Hematopoietic multipotent progenitor cell treated with erythropoietin and hydrocortisone succinate and interleukin-3 and kit ligand, for 17 days (in vitro differentiated cells): Measurements from ENCODE around the gene PPP1CA.

Source experiments
- DNase-seq: peaks from one replicate; pipeline ENCODE4 v3.0.0-alpha.2; 2015; ENCODE audit warnings: low spot score

PPP1CA gene

DNA sequence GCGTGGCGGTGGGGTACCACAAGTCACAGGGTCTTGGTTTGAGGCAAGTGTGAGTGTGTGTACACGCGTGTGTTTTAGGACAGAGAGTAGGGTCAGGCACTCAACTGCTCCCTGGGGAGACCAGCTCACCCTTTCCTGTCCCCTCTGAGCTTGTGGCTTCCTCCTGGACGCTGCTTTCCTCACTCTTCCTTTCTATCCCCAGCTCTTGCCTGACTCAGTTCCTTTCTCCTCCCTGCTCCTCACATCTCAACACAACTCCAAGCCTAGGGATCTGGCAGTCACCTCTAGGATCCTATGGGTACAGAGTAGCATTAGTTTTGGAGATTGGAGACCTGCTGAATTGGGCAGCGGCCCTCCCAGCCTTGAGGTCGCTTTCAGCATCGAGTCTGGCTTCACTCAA is 32.4 kb downstream of the PPP1CA start:
- DNase-seq: no peak

DNA sequence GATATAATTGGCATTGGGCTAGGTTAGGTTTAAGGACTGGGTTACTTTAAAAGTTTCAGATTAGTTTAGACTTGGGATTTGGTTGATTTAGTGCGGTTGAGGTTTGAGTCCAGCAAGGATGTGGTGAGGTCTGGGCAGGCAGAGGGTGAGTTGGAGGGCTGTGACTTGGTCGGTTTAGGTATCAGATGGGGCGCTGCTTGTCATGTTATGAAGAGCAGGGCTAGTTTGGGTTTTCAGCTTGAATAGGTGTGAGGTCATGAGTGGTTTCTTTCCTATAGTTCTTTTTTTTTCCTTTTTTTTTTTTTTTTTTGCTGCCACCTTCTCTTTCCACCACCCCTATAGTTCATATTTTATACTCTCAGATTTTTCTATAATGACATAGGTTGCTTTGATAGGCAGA is 33.0 kb downstream of the PPP1CA start:
- no peak for DNase-seq

DNA sequence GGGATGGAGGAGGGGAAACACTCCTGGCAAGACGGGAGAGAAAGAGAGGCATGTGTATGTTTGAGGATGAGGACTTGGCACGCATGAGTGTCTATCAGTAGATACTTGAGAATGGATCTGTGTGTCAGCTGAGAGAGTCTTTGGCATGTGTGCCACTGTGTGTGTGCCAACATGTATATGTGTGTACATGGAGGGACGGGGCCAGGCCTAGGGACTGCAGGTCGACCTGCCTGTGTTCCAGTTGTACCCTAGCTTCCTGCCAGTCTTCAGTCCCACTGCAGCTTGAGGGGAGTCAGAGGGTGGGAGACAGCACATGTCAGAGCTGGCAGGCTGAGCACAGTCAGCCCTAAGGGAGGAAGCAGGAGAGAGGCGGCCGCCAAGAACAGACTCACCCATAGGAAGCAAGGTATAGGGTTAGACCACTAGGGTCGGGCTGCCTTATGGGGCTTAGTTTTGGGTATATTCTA is 33.9 kb downstream of the PPP1CA start:
- DNase-seq: no peak

DNA sequence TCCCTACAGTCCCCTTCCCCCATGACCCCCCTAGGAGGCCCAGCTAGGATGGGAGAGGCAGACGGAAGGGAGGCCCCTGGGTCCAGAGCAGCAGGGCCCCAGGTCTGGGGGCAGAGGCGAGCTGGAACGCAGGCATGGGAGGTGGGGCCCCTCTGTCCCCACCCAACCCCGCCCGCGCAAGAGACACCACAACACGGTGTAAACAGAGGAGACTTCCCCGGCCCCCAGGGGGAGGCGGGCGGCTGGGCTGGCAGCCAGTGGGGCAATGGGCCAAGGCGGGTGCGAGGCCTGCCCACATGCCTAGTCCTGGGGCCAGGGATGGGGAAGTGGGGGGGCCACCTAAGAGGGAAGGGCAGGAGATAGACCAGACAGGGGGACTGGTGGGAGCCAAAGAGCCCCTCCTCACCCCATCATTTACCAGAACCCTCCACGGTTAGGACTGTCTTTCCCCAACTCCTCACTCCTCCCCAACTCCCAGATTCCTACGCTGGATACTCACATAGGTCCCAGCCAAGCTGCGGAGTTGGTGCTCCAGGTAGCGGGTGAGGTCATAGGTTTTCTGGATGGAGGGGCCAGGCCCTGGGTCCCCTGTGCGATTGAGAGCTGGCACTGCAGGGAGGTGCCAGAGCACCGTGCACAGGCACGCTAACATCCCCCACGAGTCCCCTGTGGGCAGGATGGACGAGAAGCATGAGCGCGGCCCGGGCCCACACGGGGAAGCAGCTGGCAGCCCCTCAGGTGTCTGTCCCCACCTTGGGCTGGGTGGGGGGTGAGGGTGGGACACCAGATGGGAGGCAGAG is 34.5 kb downstream of the PPP1CA start:
- no peak for DNase-seq

DNA sequence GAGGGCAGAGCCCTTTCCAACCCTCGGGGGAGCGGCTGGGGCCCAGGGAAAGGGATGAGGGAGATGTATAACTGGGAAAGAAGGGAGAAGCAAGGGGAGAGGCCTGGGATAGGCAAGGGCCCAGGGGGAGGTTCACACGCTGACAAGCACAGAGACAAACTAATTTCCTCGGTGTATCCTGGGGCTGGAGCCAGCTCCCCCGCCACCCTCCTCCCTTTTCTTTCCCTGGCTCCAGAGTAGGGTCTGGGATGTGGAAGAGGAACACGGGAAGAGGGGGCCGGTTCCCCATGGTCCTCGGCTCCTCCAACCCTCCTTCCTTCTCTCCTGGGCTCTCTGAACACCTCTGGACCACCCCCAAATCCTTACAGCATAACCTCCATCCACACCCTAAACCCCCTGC is 35.1 kb downstream of the PPP1CA start:
- no peak for DNase-seq

DNA sequence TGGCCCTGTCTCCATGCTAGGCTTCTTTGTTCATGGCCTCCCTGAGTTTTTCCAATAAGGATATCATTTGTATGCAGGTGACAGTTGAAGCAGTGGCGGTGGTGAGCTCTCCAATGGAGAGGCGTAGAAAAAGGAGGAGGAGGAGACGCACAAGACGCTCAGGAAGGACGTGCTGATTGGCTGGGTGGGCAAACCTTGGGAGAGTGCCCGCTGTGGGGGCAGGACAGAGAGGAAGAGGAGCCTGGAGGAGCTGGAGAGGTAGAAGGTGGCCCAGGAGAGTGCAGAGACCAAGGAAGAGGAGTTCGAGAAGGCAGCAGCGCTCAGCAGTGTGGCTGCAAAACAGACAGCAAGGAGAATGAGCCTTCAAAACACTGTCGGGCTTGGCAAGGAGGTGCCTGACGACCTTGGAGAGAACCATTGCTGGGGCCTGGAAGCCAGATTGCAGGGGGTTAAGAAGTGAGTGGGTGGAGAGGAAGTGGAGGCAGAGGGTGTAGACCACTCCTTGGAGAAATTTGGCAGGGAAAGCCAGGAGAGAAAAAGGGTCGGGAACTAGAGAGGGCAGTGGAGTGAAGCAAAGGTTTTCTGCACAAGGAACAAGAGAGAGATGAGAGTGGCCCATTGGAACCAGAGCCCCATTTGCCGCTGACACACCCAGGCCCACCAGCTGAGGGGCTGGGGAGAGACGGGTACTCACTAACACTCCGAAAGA is 35.8 kb downstream of the PPP1CA start:
- no peak for DNase-seq

DNA sequence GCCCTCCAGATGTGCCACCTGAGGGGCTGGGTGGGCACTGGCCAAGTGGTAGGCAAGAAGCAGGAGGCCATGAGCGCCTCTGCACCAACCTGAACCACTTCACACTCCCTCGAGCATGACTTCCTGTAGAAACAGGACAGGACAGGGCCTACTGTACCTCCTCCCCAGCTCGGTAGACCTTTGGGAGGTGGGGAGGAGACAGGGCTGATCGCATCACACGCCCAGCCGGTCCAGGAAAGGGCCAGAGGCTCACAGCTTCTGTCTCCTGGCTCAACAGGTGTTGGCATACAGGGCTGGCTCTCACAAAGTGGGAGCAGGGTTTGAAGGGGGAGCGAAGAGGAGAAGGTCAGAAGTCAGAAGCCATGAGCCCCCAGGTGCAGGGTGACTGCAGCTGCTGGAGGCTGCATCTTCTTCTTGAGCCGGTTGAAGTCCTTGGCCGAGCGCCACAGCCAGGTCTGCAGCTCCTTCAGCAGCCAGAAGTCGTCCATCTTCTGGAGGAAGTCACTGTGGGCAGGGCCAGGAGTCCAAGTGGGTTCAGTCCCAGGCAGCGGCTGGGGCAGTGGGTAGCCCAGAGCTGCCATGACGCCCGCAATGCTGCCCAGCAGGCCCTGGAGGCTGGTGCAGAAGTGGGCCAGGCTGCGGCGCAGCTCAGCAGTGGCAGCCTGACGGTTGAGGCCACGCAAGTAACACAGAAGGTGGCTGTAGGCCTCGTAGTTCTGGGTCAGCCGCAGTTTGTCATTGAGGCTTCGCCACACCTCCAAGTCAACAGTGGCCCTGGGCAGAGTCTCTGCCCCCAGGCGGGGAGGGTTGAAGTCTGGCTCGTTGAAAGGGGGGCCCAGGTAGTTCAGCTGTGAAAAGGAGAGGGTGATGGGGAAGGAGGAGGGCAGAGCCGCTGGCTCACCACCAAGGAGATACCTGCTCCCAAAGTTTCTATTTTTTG is 36.6 kb downstream of the PPP1CA start:
- no peak for DNase-seq

DNA sequence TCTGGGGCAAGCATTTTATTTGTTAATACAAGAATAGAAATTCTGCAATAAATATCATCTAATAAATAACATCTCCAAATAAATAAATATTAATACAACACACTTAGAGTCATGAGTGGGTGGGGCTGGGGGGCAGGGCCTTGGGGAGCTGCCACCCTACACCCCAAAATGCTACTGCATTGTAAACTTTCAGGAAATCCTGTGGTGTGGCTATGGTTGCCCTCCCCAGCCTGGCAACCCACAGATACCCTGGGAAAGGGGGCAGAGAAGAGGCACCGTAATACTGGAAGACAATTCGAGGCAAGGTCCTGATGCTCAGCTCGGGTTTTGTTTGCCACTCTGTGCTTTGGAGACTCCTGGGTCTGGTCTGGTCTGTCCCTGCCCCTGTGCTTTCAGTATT is 37.5 kb downstream of the PPP1CA start:
- DNase-seq: no peak

DNA sequence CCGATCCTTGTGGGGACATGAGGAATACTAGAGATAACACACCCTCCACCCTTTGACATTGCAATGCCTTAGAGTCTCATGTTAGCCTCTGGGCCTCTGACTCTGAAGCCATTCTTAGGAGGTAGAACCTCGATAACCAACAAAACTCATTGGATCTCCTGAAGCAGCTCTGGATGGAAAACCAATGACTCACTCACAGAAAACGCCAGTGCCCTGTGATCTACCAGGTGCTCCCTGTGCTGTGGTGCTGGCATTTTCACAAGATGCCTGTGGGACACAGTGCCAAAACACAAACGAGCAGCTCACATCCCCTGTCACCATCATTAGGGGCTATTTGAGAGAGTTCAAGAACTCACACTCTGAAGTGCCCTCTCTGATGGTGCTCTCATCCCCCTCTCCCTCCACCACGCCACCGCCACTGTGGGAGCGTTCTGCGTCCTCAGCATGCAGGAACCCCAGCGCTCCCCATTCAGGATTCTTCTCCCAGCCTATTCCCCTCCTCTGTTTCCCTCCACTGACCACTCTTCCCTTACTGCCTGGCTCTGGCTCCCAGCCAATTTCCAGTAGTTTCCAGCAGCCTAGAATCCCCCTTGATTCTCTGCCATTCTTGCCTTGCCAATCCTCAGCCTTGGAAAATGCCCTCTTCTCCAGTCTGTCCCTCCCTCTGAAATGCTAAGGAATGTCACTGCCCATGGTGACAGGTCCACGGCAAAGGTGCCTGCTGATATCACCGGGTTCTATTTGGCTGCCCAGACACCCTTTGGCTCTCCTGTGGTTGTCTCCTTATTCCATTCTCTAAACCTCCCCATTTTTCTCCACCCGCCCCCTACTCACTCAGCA is 43.6 kb downstream of the PPP1CA start:
- peak; percentile 3 for DNase-seq

DNA sequence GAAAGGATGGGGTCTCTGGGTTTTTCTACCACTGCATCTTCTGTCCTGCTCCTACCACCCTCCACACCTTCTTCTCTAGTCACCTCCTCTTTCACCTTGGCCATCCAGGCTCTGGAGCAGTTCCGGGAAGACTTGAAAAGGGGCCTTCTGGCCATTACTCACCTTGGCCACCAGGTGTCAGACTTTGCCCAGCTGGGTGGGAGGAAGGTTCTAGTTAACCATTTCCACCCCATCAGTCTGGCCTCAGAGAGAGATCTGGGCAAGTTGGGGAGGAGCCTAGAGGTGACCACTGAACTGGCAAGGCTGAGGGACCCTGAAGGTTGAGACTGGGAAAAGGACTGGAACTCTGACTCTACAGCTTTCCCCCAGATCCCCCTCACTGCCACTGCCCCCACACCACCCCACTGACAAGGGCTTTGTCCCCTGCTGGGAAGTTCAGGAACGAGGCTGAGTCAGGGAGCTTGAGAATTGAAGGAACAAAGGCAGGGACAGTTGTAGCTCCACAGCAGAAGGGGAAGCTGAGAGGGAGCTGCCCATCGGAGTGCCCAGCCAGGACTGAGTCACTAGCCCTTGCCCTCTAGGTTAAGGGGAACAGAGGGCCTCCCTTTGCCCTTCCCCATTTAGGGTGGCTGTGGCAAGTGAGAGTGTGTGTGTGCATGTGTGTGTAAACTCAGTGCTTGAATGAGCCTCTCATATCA is 44.6 kb downstream of the PPP1CA start:
- DNase-seq: peak; percentile 85

DNA sequence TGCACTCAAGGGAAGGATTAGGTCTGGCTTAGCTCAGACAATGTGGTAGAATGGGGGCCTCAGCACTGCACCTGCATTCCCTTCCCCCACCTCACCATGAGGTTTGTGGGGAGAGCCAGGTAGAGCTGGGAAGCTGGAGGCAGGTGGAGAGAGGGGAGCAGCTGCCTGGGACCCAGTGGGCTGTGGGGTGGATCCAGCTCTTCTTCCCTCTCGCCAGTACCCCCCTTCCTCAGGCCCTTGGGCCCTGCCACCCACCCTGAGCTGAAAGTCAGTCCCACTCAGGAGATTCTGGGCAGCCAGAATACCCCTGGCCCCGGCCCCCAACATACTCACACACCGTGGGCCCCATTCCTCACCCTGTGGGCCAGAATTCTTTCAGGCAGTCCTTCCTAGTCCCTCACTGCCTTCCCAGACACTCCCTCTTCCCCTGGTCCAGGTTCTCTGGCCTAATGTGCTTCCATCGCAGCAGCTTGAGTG is 45.2 kb downstream of the PPP1CA start:
- DNase-seq: peak; percentile 3

DNA sequence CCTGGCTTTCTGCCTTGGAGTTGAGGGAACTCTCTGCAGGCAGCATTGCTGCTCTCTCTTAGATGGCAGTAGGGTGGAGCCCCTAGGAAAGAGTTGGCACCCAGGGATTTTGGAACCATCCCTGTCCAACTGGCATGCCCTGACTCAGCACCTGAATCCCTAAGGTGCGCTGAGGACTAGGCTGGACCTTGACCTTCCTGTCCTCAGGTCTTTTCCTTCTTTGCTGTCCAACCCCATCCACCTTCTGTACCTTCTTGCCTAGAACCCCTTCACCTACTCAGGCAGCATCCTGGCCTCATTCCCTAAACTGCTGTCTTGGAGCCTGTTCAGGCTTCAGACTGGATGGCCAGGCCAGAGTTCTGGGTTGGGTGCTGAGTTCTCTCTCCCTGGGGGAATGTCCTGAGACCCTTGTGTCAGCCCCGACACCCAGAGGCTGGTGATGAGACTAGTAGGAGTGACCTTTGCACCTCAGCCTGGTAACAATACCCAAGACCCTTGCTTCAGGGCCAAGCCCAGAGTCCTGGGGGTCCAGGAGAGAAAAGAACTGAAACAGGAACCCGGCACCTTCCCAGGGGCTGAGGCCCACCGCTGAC is 45.8 kb downstream of the PPP1CA start:
- DNase-seq: peak; percentile 5

DNA sequence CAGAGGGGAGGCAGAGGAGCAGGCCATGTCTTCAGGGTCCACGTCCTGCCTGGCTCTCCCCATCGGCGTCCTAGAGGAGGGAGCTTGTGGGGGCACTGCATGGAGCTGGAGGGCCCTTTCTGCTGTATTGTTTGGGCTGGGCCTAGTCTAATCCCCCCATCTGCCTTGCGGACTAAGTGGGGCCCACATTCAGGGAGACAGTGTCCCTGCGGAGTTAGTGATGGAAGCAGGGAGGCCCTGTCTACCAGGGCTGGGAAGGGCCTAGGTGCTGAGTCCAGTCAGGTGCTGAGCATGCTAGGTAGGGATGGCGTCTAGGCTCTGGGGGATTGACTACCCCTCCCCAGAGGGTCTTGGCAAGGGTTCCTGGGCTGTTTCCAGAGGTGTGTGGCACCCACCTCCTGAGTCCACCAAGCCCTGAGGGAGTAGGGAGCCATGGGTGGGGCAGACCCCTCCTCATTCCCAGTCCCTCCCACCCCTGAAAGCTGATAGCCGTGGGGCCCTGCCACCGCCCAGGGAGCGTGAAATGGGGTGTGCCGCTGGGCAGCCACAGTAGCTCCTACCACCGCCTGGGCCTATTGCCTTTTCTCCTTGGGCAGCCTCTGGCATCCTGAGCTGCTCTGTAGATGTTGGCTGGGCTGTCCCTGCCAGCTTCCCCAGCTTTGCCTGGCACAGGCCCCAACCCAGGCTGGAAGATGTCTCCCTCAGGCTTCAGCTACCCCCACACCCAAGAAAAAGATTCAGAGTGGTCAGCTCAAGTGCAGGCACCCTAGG is 46.5 kb downstream of the PPP1CA start:
- DNase-seq: no peak

DNA sequence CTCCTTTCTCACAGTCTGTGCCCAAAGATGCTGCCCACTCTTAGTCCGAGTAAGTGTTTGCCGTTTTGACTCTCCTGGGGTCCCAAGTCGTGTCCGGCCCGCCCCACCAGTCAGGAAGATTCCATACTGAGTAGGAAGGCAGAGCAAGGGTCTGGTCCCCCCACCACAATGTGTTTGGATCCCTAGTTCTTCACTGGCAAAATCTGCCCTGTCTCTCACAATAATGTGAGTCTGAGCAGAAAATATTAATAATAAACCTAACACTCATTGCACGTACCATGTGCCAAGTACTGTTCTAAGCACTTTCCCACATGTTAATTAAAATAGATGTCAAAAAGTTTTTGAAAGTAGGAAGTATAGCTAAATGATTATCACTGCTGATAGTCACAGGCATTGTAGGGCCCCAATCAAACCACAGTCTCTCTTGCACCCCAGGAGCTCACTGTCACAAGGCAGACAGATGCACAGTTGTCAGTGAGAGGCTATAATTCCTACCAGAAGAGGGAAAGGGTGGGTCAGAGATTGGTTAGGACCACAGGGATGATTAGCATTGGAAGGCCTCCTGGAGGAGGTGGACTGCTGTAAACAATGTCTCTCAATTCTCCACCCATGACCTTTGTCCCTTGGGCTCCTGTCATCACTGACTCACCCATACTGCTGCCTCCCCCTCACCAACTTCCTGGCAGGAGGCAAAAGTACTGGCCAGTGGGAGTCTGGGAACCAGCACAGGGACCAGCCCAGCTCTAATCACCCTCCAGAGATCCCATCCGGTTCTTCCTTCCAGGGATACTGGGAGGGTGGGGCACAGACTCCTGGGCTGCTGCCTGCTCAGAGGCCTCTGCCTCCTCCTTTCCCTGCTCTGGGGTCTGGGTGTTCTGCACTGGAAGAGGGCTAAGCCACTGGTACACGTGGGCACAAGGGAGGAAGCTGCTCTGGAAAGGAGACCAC is 47.3 kb downstream of the PPP1CA start:
- peak; percentile 17 for DNase-seq

DNA sequence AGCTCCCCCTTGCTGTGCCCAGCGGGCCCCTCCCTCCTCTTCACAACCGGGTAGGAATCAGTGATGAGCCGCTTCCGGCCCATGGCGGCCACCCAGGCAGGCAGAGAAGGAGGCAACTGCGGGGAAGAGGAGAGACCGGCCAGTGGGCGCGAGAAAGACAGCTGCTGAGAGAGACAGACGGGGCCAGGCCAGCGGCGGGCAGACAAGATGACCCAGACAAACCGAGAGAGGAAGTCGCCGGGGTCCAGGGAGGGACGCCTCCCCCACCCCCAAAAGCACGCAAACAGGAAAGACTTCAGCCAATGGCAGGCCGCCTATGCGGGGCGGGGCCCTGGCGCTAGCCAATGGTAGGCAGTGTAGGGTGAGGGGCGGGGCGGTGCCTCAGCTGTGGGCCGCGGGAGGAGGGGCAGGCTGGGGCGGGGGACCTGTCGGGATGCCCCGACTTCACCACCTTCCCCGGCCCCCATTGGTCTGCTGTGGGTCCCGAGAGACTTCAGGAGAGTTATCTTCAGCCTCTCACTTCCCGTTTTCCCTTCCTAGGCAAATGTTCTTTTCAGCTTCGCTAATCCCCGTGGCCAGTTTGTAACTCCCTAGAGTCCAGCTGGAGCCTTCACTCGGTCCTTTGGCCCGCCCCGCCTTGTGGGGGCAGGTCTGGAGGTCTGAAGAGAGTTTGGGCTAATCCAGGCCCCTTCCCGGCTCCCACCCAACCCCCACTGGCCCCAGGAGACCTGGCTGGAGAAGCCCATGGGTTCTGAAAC is 48.2 kb downstream of the PPP1CA start, which contains the start of gene POLD4:
POLD4 (minus strand) TSS at position 230 of the 758 bp plus-strand sequence; CDS start at position 83, 147 bp downstream.
- DNase-seq: peak; percentile 94

DNA sequence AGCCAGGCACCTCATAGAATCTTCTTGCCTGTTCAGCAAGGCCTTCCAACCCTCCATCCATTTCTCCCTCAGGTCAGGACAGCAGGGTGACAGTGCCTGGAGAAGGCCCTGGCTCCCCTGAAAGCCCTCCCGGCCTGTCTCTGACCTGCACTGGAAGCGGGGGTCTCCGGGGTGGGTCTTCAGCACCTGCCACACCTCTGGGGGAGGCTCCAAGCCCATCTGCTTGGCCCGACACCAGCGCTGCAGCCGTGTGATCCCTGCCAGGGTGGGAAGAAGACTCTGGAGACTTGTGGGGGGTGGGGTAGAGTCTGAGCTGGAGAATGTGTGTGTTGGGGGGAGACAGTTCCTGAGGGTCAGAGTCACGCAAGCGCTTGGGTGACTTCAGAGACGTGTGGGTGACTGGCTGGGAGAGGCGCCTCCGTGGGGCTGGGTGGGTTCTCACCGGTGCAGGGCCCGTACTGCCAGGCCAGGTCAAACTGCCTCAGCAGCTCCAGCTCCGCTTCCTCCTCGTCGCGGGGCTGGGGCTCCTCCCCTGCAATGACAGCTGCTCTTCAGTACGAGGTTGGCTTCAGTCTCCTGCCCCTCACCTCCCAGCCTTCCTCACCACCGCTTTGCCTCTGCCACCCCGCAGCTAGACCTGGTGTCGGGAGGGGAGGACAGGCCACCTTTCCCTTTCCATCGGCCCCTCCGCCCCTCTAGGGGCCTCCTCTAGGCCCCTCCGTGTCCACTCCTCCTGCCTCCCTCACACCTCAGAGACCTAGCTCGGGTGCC is 48.9 kb downstream of the PPP1CA start:
- DNase-seq: no peak
